WTC11 (cell line): ENCODE measurements around the gene UTP20. TPM values are rescaled to one million over a fixed set of nuclear protein-coding genes. Genes with fewer than 3 reads are reported as not detected.
"Not testable (repeated sequence)": the region's sequence is repeated elsewhere in the genome, so short reads cannot be mapped to it uniquely, and the experiment has no call there.

Source experiments
- ATAC-seq: fragments of 200-7000 bp; cut with Tn5 transposase; 2 replicates; pipeline ENCODE4 v1.10.0; 2021; ENCODE audit warnings: mild to moderate bottlenecking, moderate library complexity
- CTCF ChIA-PET: fragments of 300-600 bp; sonication (Branson Sonifier 250); formaldehyde crosslinking; loops from one replicate; lab custom pipeline; 2021; ENCODE audit warnings: antibody characterized with exemption; lab: Charles Lee
- POLR2A ChIA-PET: fragments of 350-600 bp; sonication (Branson Sonifier 250); formaldehyde crosslinking; loops from one replicate; lab custom pipeline; 2021; ENCODE audit warnings: antibody characterized with exemption; lab: Charles Lee
- DNase-seq: peaks from one replicate; pipeline ENCODE4 v3.0.0; 2021; ENCODE audit warnings: low spot score
- H3K27ac Mint-ChIP-seq: 2 replicates; pipeline ENCODE4 v1.8.0; 2021; ENCODE audit warnings: mixed read lengths
- H3K27me3 Mint-ChIP-seq: 2 replicates; pipeline ENCODE4 v1.8.0; 2021; ENCODE audit warnings: low read depth, mild to moderate bottlenecking, moderate library complexity, mixed read lengths
- H3K36me3 Mint-ChIP-seq: 2 replicates; pipeline ENCODE4 v1.8.0; 2021; ENCODE audit warnings: mixed read lengths
- H3K4me1 Mint-ChIP-seq: 2 replicates; pipeline ENCODE4 v1.8.0; 2022; ENCODE audit warnings: mixed read lengths
- H3K4me3 Mint-ChIP-seq: 2 replicates; pipeline ENCODE4 v1.8.0; 2021; ENCODE audit warnings: mild to moderate bottlenecking, moderate library complexity, mixed read lengths
- H3K9me3 Mint-ChIP-seq: 2 replicates; pipeline ENCODE4 v1.8.0; 2021; ENCODE audit warnings: mixed read lengths
- JUN ChIP-seq: sonication (generic); formaldehyde crosslinking; IDR thresholded peaks from 2 replicates; pipeline ENCODE4 v1.8.0; 2023; ENCODE audit warnings: mild to moderate bottlenecking, missing genetic modification reagents
- NFATC4 ChIP-seq: fragments of 250-450 bp; sonication (Bioruptor Pico); IDR thresholded peaks from 2 replicates; pipeline ENCODE4 v1.9.0; 2021; ENCODE audit warnings: mild to moderate bottlenecking
- NR3C1 ChIP-seq: sonication (generic); formaldehyde crosslinking; conservative IDR thresholded peaks from 2 replicates; pipeline ENCODE4 v1.8.1; 2023; ENCODE audit warnings: low read depth, mild to moderate bottlenecking, missing genetic modification reagents
- TCF7 ChIP-seq: sonication (generic); formaldehyde crosslinking; IDR thresholded peaks from 2 replicates; pipeline ENCODE4 v1.8.0; 2022; ENCODE audit warnings: mild to moderate bottlenecking, low read depth, missing genetic modification reagents, moderate library complexity
- TEAD1 ChIP-seq: sonication (generic); formaldehyde crosslinking; IDR thresholded peaks from 2 replicates; pipeline ENCODE4 v1.8.0; 2022; ENCODE audit warnings: mild to moderate bottlenecking, missing genetic modification reagents
- ZNF416 ChIP-seq: fragments of 250-450 bp; sonication (Bioruptor Pico); IDR thresholded peaks from 2 replicates; pipeline ENCODE4 v1.9.0; 2021; ENCODE audit warnings: mild to moderate bottlenecking, inconsistent platforms
- total RNA-seq: library from RNA; stranded (reverse); gene quantifications from 3 replicates; pipeline ENCODE4 v1.2.3, GENCODE V29; 2021
- TF ChIP-seq, protein P1 (sequence below): sonication (generic); formaldehyde crosslinking; IDR thresholded peaks from 2 replicates; pipeline ENCODE4 v1.8.0; 2022; ENCODE audit warnings: missing genetic modification reagents
- TF ChIP-seq, protein P2 (sequence below): sonication (generic); formaldehyde crosslinking; IDR thresholded peaks from 2 replicates; pipeline ENCODE4 v1.8.0; 2022; ENCODE audit warnings: mild to moderate bottlenecking, missing genetic modification reagents
- TF ChIP-seq, protein P3 (sequence below): fragments of 200-600 bp; IDR thresholded peaks from 2 replicates; pipeline ENCODE4 v1.8.0; 2022; ENCODE audit warnings: antibody characterized with exemption
- TF ChIP-seq, protein P4 (sequence below): sonication (generic); formaldehyde crosslinking; IDR thresholded peaks from 2 replicates; pipeline ENCODE4 v1.8.1; 2022; ENCODE audit warnings: low read depth, missing genetic modification reagents, borderline replicate concordance
- TF ChIP-seq, protein P5 (sequence below): sonication (generic); formaldehyde crosslinking; IDR thresholded peaks from 2 replicates; pipeline ENCODE4 v1.8.1; 2022; ENCODE audit warnings: missing genetic modification reagents, borderline replicate concordance
- TF ChIP-seq, protein P6 (sequence below): sonication (generic); formaldehyde crosslinking; IDR thresholded peaks from 2 replicates; pipeline ENCODE4 v1.8.0; 2023; ENCODE audit warnings: mild to moderate bottlenecking, missing genetic modification reagents

Gene UTP20
- total RNA-seq, 1 experiment from 2014 or later, result 34.1 TPM

DNA sequence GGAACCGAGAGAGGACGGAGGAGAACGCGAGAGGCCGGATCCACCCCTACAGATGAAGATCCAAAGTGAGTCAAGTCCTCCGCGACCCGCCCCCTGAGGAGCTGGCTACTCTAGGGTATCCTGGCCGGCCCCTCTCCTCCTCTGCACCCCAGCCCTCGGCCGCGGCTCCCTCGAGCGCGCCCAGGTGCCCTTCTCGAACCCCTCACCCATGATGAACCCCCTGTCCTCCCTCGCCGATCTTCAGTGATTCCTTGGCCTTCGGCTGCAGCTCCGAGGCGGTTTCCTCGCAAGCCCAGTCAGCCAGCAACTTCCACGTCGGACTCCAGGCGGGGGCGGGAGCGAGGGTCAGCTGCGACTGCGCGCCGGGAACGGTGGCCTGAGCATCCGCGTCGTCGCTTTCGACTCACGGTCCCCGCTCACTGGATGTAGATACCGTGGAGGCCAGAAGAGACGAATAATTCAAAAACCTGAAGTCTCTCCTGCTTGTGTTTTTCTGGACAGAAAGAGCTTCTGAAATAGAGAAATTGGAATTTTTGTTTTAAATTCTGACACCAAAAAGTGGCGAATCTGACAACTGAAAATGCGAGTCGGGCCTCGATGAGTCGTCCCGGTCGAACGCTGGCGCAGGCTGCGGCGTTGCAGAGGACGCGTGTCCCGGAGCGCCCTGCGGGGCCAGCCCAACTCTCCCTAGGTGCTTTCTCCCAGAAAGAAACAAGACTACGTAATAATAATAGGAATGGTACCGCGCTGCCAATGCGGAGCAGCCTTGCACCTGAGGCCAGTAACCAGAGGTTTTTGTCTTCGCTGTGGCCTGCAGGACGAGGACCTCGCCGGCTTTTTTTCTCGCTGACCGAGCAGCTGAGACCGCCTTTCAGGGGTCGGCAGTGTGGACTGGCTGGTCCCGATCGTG, 127.8 kb downstream of the UTP20 start, which contains the start of gene ARL1 (continued):
- TF ChIP-seq, protein P1, sequence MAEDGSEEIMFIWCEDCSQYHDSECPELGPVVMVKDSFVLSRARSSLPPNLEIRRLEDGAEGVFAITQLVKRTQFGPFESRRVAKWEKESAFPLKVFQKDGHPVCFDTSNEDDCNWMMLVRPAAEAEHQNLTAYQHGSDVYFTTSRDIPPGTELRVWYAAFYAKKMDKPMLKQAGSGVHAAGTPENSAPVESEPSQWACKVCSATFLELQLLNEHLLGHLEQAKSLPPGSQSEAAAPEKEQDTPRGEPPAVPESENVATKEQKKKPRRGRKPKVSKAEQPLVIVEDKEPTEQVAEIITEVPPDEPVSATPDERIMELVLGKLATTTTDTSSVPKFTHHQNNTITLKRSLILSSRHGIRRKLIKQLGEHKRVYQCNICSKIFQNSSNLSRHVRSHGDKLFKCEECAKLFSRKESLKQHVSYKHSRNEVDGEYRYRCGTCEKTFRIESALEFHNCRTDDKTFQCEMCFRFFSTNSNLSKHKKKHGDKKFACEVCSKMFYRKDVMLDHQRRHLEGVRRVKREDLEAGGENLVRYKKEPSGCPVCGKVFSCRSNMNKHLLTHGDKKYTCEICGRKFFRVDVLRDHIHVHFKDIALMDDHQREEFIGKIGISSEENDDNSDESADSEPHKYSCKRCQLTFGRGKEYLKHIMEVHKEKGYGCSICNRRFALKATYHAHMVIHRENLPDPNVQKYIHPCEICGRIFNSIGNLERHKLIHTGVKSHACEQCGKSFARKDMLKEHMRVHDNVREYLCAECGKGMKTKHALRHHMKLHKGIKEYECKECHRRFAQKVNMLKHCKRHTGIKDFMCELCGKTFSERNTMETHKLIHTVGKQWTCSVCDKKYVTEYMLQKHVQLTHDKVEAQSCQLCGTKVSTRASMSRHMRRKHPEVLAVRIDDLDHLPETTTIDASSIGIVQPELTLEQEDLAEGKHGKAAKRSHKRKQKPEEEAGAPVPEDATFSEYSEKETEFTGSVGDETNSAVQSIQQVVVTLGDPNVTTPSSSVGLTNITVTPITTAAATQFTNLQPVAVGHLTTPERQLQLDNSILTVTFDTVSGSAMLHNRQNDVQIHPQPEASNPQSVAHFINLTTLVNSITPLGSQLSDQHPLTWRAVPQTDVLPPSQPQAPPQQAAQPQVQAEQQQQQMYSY (CRISPR knock-in tag), result no peak
- TF ChIP-seq, protein P2, sequence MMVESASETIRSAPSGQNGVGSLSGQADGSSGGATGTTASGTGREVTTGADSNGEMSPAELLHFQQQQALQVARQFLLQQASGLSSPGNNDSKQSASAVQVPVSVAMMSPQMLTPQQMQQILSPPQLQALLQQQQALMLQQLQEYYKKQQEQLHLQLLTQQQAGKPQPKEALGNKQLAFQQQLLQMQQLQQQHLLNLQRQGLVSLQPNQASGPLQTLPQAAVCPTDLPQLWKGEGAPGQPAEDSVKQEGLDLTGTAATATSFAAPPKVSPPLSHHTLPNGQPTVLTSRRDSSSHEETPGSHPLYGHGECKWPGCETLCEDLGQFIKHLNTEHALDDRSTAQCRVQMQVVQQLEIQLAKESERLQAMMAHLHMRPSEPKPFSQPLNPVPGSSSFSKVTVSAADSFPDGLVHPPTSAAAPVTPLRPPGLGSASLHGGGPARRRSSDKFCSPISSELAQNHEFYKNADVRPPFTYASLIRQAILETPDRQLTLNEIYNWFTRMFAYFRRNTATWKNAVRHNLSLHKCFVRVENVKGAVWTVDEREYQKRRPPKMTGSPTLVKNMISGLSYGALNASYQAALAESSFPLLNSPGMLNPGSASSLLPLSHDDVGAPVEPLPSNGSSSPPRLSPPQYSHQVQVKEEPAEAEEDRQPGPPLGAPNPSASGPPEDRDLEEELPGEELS, result no peak; the same call in 1 of the 2 replicates

DNA sequence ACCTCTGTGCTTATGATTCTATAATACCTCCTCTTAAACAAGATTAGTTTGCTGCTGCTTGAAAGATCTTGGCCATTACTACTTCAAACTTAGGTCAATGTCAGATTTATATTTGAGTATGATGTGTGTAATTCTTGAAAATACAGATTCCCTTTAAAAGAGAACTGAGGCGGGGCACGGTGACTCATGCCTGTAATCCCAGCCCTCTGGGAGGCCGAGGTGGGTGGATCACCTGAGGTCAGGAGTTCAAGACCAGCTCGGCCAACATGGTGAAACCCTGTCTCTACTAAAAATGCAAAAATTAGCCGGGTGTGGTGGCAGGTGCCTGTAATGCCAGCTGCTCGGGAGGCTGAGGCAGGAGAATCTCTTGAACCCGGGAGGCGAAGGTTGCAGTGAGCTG, 130.3 kb downstream of the UTP20 start:
- H3K27me3 Mint-ChIP-seq, H3K4me1 Mint-ChIP-seq, CTCF ChIA-PET, H3K4me3 Mint-ChIP-seq, H3K9me3 Mint-ChIP-seq, H3K36me3 Mint-ChIP-seq, H3K27ac Mint-ChIP-seq, DNase-seq, POLR2A ChIA-PET, ATAC-seq: not testable (repeated sequence)

DNA sequence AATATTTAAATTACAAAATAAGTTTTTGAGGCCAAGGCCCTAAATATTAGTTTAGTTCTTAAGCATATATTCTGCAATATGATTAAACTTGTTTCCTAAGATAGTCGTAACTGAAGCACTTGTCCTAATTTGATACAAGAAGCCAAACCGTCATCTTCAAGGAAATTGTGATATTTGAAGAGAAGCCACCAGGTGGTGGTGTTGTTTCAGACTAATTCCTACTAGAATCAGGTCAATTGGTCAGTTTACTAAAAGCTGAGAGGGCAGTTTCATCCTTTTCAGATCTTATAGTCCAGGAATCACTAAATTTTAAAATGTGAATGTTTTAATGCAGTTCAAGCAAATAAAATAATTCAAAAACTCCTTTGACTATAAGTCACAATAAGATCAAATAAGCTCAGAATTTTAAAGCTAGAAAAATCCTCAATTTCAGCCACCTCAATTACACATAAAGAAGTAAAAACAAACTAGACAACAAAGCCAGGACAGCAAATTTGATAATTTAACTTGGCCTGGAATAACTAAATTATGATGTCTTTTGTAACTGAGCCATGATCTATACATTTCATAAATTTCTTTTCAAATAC, 134.7 kb downstream of the UTP20 start:
- no peaks in the 10 kb centered on the region for H3K4me1 Mint-ChIP-seq
- no peak for TF ChIP-seq NFATC4 (CRISPR knock-in tag)
- TF ChIP-seq TCF7, result no peak
- no peak for TF ChIP-seq TEAD1 (CRISPR knock-in tag)
- TF ChIP-seq, protein P3, sequence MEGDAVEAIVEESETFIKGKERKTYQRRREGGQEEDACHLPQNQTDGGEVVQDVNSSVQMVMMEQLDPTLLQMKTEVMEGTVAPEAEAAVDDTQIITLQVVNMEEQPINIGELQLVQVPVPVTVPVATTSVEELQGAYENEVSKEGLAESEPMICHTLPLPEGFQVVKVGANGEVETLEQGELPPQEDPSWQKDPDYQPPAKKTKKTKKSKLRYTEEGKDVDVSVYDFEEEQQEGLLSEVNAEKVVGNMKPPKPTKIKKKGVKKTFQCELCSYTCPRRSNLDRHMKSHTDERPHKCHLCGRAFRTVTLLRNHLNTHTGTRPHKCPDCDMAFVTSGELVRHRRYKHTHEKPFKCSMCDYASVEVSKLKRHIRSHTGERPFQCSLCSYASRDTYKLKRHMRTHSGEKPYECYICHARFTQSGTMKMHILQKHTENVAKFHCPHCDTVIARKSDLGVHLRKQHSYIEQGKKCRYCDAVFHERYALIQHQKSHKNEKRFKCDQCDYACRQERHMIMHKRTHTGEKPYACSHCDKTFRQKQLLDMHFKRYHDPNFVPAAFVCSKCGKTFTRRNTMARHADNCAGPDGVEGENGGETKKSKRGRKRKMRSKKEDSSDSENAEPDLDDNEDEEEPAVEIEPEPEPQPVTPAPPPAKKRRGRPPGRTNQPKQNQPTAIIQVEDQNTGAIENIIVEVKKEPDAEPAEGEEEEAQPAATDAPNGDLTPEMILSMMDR, result 0 out of 2 replicates have a peak, but pooled peaks have one; percentile 30
- H3K4me3 Mint-ChIP-seq, result no peak overlapping the region
- H3K27ac Mint-ChIP-seq, result no peak overlapping the region
- ATAC-seq (no peak), DNase-seq (peak; percentile 15)
- no peaks in the 10 kb centered on the region for H3K36me3 Mint-ChIP-seq
- ChIA-PET POLR2A (no interaction called here), CTCF (interaction anchor here (0.7 kb wide), 1 partner anchor 341 kb away, joined by 3 read pairs; no protein-coding TSS in a partner anchor)
- no peaks in the 10 kb centered on the region for H3K9me3 Mint-ChIP-seq
- no peaks in the 10 kb centered on the region for H3K27me3 Mint-ChIP-seq

DNA sequence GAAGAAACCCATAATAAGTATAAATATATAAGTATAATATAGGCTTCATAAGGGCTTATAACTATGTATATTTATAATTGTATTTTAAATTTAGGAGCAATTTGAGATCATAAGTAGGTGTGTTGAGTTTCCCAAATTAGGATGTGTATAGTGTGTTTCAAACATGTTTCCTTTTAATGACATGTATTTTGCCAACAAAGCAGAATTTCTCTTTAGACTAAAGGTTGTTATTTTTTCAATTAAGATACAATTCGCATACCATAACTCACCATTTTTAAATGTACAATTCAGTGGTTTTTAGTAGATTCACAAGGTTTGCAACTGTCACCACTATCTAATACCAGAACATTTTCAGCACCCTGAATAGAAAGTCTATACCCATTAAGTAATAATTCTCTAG, 135.3 kb downstream of the UTP20 start:
- POLR2A ChIA-PET, result no interaction called here
- H3K4me3 Mint-ChIP-seq, result no peak overlapping the region
- DNase-seq, result no peak
- TF ChIP-seq, protein P4, sequence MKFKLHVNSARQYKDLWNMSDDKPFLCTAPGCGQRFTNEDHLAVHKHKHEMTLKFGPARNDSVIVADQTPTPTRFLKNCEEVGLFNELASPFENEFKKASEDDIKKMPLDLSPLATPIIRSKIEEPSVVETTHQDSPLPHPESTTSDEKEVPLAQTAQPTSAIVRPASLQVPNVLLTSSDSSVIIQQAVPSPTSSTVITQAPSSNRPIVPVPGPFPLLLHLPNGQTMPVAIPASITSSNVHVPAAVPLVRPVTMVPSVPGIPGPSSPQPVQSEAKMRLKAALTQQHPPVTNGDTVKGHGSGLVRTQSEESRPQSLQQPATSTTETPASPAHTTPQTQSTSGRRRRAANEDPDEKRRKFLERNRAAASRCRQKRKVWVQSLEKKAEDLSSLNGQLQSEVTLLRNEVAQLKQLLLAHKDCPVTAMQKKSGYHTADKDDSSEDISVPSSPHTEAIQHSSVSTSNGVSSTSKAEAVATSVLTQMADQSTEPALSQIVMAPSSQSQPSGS, result no peak
- TF ChIP-seq, protein P5, sequence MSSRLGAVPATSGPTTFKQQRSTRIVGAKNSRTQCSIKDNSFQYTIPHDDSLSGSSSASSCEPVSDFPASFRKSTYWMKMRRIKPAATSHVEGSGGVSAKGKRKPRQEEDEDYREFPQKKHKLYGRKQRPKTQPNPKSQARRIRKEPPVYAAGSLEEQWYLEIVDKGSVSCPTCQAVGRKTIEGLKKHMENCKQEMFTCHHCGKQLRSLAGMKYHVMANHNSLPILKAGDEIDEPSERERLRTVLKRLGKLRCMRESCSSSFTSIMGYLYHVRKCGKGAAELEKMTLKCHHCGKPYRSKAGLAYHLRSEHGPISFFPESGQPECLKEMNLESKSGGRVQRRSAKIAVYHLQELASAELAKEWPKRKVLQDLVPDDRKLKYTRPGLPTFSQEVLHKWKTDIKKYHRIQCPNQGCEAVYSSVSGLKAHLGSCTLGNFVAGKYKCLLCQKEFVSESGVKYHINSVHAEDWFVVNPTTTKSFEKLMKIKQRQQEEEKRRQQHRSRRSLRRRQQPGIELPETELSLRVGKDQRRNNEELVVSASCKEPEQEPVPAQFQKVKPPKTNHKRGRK (CRISPR knock-in tag), result no peak
- TF ChIP-seq, protein P6, sequence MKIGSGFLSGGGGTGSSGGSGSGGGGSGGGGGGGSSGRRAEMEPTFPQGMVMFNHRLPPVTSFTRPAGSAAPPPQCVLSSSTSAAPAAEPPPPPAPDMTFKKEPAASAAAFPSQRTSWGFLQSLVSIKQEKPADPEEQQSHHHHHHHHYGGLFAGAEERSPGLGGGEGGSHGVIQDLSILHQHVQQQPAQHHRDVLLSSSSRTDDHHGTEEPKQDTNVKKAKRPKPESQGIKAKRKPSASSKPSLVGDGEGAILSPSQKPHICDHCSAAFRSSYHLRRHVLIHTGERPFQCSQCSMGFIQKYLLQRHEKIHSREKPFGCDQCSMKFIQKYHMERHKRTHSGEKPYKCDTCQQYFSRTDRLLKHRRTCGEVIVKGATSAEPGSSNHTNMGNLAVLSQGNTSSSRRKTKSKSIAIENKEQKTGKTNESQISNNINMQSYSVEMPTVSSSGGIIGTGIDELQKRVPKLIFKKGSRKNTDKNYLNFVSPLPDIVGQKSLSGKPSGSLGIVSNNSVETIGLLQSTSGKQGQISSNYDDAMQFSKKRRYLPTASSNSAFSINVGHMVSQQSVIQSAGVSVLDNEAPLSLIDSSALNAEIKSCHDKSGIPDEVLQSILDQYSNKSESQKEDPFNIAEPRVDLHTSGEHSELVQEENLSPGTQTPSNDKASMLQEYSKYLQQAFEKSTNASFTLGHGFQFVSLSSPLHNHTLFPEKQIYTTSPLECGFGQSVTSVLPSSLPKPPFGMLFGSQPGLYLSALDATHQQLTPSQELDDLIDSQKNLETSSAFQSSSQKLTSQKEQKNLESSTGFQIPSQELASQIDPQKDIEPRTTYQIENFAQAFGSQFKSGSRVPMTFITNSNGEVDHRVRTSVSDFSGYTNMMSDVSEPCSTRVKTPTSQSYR (CRISPR knock-in tag), result no peak
- TF ChIP-seq ZNF416 (CRISPR knock-in tag), result no peak
- no peak for TF ChIP-seq NR3C1 (CRISPR knock-in tag)
- TF ChIP-seq JUN (CRISPR knock-in tag), result no peak

More for the DNA sequence above, 135.3 kb downstream of the UTP20 start:
- ATAC-seq, result no peak
- H3K27ac Mint-ChIP-seq, result no peak overlapping the region
- H3K4me1 Mint-ChIP-seq, result no peaks in the 10 kb centered on the region
- H3K27me3 Mint-ChIP-seq, result no peaks in the 10 kb centered on the region
- CTCF ChIA-PET, result interaction anchor here (0.7 kb wide), 1 partner anchor 340 kb away, joined by 3 read pairs; no protein-coding TSS in a partner anchor
- H3K36me3 Mint-ChIP-seq, result no peaks in the 10 kb centered on the region
- H3K9me3 Mint-ChIP-seq, result no peaks in the 10 kb centered on the region
